HCT116 (cell line): ENCODE measurements around the gene DIP2C. TPM values are rescaled to one million over a fixed set of nuclear protein-coding genes. Genes with fewer than 3 reads are reported as not detected.

Experiments used
- ATAC-seq: fragments of 200-7000 bp; cut with Tn5 transposase; 2 replicates; pipeline ENCODE4 v1.9.1; 2020; ENCODE audit warnings: mild to moderate bottlenecking, moderate library complexity
- BruUV-seq: library from RNA; stranded (reverse); fragments of 400-500 nt; replicated peaks from 2 replicates; lab custom pipeline; 2021; lab: Mats Ljungman, UMichigan
- CTCF ChIA-PET: fragments of 300-600 bp; sonication (Branson Sonifier 250); formaldehyde crosslinking; loops from one replicate; lab custom pipeline; 2021; ENCODE audit warnings: antibody characterized with exemption; lab: Charles Lee
- POLR2A ChIA-PET: fragments of 300-600, 350-600 bp; sonication (Branson Sonifier 250); formaldehyde crosslinking; loops from one replicate; lab custom pipeline; 2021; ENCODE audit warnings: antibody characterized with exemption; lab: Charles Lee
- RAD21 ChIA-PET, 2 experiments: fragments of 300-600 bp; sonication (Branson Sonifier 250); formaldehyde crosslinking; loops; one replicate each; lab custom pipeline; 2023; ENCODE audit warnings: low total read pairs in 2 of 2; ENCODE audit not compliant: uncharacterized antibody in 2 of 2, unreplicated experiment in 2 of 2, low non-redundant PET in 1 of 2; lab: Charles Lee
- DNase-seq: peaks from one replicate; pipeline ENCODE4 v3.0.0-alpha.2; 2010; ENCODE audit warnings: low read depth, low spot score
- H2AFZ ChIP-seq: fragments of 200-600 bp; shearing (Covaris generic), sonication (generic); 2 replicates; pipeline ENCODE4 v1.6.1; 2017; ENCODE audit warnings: low read depth, mixed run types, mixed read lengths, antibody characterized with exemption, low read length; ENCODE audit not compliant: poor library complexity, severe bottlenecking
- H3K27ac ChIP-seq: 2 replicates; pipeline ENCODE4 v1.5.1; 2012; ENCODE audit warnings: low read depth, low read length
- H3K27me3 ChIP-seq: fragments of 200-600 bp; sonication (generic); 2 replicates; pipeline ENCODE4 v1.6.1; 2016; ENCODE audit warnings: mixed run types, low read length, mixed read lengths; ENCODE audit not compliant: insufficient read depth
- H3K36me3 ChIP-seq, 2 experiments: fragments of 200-500 bp in 1 of 2; fragments of 200-600 bp in 1 of 2; sonication (Bioruptor generic) in 1 of 2; sonication (generic) in 1 of 2; 2 replicates each; pipeline versions ENCODE4 v1.5.1 to v1.6.1; 2014 to 2016; ENCODE audit warnings: low read length in 2 of 2, inconsistent platforms in 1 of 2, mixed read lengths in 1 of 2, mixed run types in 1 of 2; ENCODE audit not compliant: insufficient read depth in 2 of 2, control insufficient read depth in 1 of 2
- H3K4me1 ChIP-seq, 2 experiments: fragments of 200-600 bp in 1 of 2; sonication (generic) in 1 of 2; 2 replicates each; pipeline versions ENCODE4 v1.5.1 to v1.6.1; 2012 to 2017; ENCODE audit warnings: low read length in 2 of 2, inconsistent platforms in 1 of 2, mild to moderate bottlenecking in 1 of 2, mixed read lengths in 1 of 2, mixed run types in 1 of 2, moderate library complexity in 1 of 2; ENCODE audit not compliant: insufficient read depth in 2 of 2, control insufficient read depth in 1 of 2
- H3K4me2 ChIP-seq: fragments of 200-600 bp; sonication (generic); 2 replicates; pipeline ENCODE4 v1.6.1; 2017; ENCODE audit warnings: mixed run types, low read length, mixed read lengths
- H3K4me3 ChIP-seq, 2 experiments: fragments of 200-600 bp in 1 of 2; sonication (generic) in 1 of 2; replicated peaks in 1 of 2; 2 replicates each; pipeline ENCODE4 v1.5.1; 2011 to 2016; ENCODE audit warnings: low read length in 2 of 2, control low read depth in 1 of 2, low read depth in 1 of 2, mild to moderate bottlenecking in 1 of 2, mixed read lengths in 1 of 2, mixed run types in 1 of 2
- H3K79me2 ChIP-seq: fragments of 200-600 bp; sonication (generic); 2 replicates; pipeline ENCODE4 v1.6.1; 2017; ENCODE audit warnings: mild to moderate bottlenecking, mixed run types, low read length, moderate library complexity, mixed read lengths; ENCODE audit not compliant: insufficient read depth
- H3K9ac ChIP-seq: fragments of 200-600 bp; sonication (generic); 2 replicates; pipeline ENCODE4 v1.6.1; 2016; ENCODE audit warnings: low read length, mixed read lengths
- H3K9me2 ChIP-seq: fragments of 200-600 bp; sonication (generic), shearing (Covaris generic); 2 replicates; pipeline ENCODE4 v1.6.1; 2017; ENCODE audit warnings: mixed run types, mild to moderate bottlenecking, moderate library complexity; ENCODE audit not compliant: insufficient read depth
- H3K9me3 ChIP-seq, 2 experiments: fragments of 200-500 bp in 1 of 2; fragments of 200-600 bp in 1 of 2; sonication (Bioruptor generic) in 1 of 2; sonication (generic) in 1 of 2; 2 replicates each; pipeline ENCODE4 v1.6.1; 2014 to 2017; ENCODE audit warnings: low read length in 2 of 2, mixed read lengths in 2 of 2, inconsistent platforms in 1 of 2, low read depth in 1 of 2, mild to moderate bottlenecking in 1 of 2, mixed run types in 1 of 2, moderate library complexity in 1 of 2; ENCODE audit not compliant: control insufficient read depth in 1 of 2, insufficient read depth in 1 of 2
- H4K20me1 ChIP-seq: fragments of 200-600 bp; sonication (generic), shearing (Covaris generic); 2 replicates; pipeline ENCODE4 v1.6.1; 2017; ENCODE audit warnings: mixed run types, mild to moderate bottlenecking, moderate library complexity; ENCODE audit not compliant: insufficient read depth
- CEBPB ChIP-seq: IDR thresholded peaks from 2 replicates; pipeline ENCODE4 v1.6.1; 2012; ENCODE audit warnings: low read depth
- EZH2 ChIP-seq: fragments of 200-600 bp; sonication (generic); IDR thresholded peaks from 2 replicates; pipeline ENCODE4 v1.6.1; 2017; ENCODE audit warnings: antibody characterized with exemption, mixed run types
- FOSL1 ChIP-seq: IDR thresholded peaks from 2 replicates; pipeline ENCODE4 v1.6.1; 2012; ENCODE audit warnings: low read depth
- JUND ChIP-seq: IDR thresholded peaks from 2 replicates; pipeline ENCODE4 v1.6.1; 2012
- REST ChIP-seq: IDR thresholded peaks from 2 replicates; pipeline ENCODE4 v1.6.1; 2012; ENCODE audit warnings: low read depth
- SIN3A ChIP-seq: IDR thresholded peaks from 2 replicates; pipeline ENCODE4 v1.6.1; 2012; ENCODE audit warnings: low read depth
- SP1 ChIP-seq: IDR thresholded peaks from 2 replicates; pipeline ENCODE4 v1.6.1; 2012; ENCODE audit warnings: low read depth
- YY1 ChIP-seq: IDR thresholded peaks from 2 replicates; pipeline ENCODE4 v1.6.1; 2011; ENCODE audit warnings: low read length, low read depth, moderate library complexity, mild to moderate bottlenecking; ENCODE audit not compliant: insufficient replicate concordance; ENCODE audit errors: extremely low read depth
- intact Hi-C: fragments of 100-400 bp; cut with micrococcal nuclease; formaldehyde crosslinking; loops from 2 replicates; pipeline ENCODE4 v1.10.0; 2022
- total RNA-seq: library from RNA; stranded (reverse); gene quantifications from one replicate; pipeline ENCODE4 v1.2.1, GENCODE V29; 2021; ENCODE audit not compliant: unreplicated experiment
- TF ChIP-seq, protein P1 (sequence below), 3 experiments: fragments of 200-600 bp in 1 of 3; sonication (generic) in 1 of 3; IDR thresholded peaks in 2 of 3; conservative IDR thresholded peaks in 1 of 3; 2 replicates each; pipeline ENCODE4 v1.5.1; 2012 to 2017; ENCODE audit warnings: low read depth in 2 of 3, low read length in 2 of 3, antibody characterized with exemption in 1 of 3, borderline replicate concordance in 1 of 3, control low read depth in 1 of 3, mild to moderate bottlenecking in 1 of 3, mixed read lengths in 1 of 3, mixed run types in 1 of 3, moderate library complexity in 1 of 3; ENCODE audit not compliant: insufficient read depth in 1 of 3

DIP2C gene
- total RNA-seq, 1 experiment from 2014 or later: 15.4 TPM

DNA sequence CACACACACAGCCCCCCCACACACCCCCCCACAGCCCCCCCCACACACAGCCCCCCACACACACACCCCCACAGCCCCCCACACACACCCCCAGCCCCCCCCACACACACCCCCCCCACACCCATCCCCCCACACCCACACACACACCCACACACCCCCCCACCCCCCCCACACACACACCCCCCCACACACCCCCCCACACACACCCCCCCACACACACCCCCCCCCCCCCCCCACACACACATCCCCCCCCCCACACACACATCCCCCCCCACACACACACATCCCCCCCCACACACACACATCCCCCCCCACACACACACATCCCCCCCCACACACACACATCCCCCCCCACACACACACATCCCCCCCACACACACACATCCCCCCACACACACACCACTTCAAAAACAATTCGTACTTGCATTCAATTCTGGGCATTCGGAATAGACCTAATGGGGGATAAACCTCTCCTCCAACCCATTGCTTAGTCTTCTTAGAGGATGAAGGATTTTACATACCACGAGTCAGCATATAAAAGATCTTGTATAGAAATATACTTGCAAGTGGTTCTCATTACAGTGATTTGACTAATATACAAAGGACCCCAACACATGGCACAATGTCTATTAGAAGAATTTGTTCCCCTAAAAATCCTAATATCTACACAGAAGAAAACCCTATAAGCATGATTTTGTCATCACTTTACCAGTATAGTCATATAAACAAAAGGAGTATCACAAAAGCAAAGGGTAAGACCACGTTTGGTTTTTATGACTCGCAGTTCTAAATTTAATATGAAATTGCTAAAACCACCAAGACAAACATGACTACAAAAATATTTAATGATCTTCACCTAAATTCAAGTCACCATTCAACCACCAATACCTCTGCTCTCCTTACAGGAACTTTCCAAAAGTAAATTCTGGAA, 80.9 kb downstream of the DIP2C start:
- no peak for ATAC-seq
- intact Hi-C loops: no loop called here

More for the DNA sequence above, 80.9 kb downstream of the DIP2C start:
- ChIA-PET CTCF (no interaction called here), RAD21 (no interaction called here), POLR2A (no interaction called here)
- DNase-seq: no peak
- Histone ChIP-seq H4K20me1 (no peaks in the 10 kb centered on the region), H3K4me3 (no peak overlapping the region), H3K36me3 (no peaks in the 10 kb centered on the region), H3K9ac (no peak overlapping the region), H3K9me2 (no peaks in the 10 kb centered on the region), H3K27me3 (no peaks in the 10 kb centered on the region), H3K79me2 (no peaks in the 10 kb centered on the region), H2AFZ (no peak overlapping the region), H3K4me1 (peaks cover 7 to 8% of the 10 kb centered on the region in 2 experiments; a peak in 3 of 4 replicates), H3K4me2 (no peak overlapping the region), H3K27ac (no peak overlapping the region), H3K9me3 (no peaks in the 10 kb centered on the region)
- TF ChIP-seq SP1 (no peak), JUND (no peak), EZH2 (no peak), SIN3A (no peak), CEBPB (no peak), REST (no peak), YY1 (no peak), FOSL1 (no peak)
- TF ChIP-seq, protein P1, sequence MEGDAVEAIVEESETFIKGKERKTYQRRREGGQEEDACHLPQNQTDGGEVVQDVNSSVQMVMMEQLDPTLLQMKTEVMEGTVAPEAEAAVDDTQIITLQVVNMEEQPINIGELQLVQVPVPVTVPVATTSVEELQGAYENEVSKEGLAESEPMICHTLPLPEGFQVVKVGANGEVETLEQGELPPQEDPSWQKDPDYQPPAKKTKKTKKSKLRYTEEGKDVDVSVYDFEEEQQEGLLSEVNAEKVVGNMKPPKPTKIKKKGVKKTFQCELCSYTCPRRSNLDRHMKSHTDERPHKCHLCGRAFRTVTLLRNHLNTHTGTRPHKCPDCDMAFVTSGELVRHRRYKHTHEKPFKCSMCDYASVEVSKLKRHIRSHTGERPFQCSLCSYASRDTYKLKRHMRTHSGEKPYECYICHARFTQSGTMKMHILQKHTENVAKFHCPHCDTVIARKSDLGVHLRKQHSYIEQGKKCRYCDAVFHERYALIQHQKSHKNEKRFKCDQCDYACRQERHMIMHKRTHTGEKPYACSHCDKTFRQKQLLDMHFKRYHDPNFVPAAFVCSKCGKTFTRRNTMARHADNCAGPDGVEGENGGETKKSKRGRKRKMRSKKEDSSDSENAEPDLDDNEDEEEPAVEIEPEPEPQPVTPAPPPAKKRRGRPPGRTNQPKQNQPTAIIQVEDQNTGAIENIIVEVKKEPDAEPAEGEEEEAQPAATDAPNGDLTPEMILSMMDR (IDR thresholded peaks at IDR 0.05 in 2 of 3, conservative IDR thresholded peaks at IDR 0.05 in 1 of 3; ENCODE audit: borderline replicate concordance in 1 of 3, insufficient read depth in 1 of 3, low read depth in 2 of 3, low read length in 2 of 3): no peak
- no TSS peak for BruUV-seq
